GM23338 (cell line): Measurements from ENCODE around the gene HBB.

ENCODE experiments used
- CREB1 ChIP-seq: fragments of 250-450 bp; sonication (Bioruptor Pico); IDR thresholded peaks from 2 replicates; pipeline ENCODE4 v1.5.0; 2020; ENCODE audit warnings: low read depth, mild to moderate bottlenecking, moderate library complexity
- EZH2 ChIP-seq: fragments of 200-600 bp; sonication (generic); IDR thresholded peaks from one replicate; pipeline ENCODE4 v1.8.0; 2017; ENCODE audit warnings: antibody characterized with exemption, mild to moderate bottlenecking, low read depth; ENCODE audit not compliant: unreplicated experiment
- EZH2phosphoT487 ChIP-seq: fragments of 200-600 bp; sonication (generic); IDR thresholded peaks from one replicate; pipeline ENCODE4 v1.8.1; 2018; ENCODE audit warnings: antibody characterized with exemption; ENCODE audit not compliant: unreplicated experiment
- JUNB ChIP-seq: IDR thresholded peaks from one replicate; pipeline ENCODE4 v1.6.1; 2016; ENCODE audit warnings: antibody characterized with exemption; ENCODE audit not compliant: unreplicated experiment
- POLR2AphosphoS5 ChIP-seq: IDR thresholded peaks from 2 replicates; pipeline ENCODE4 v1.6.1; 2016; ENCODE audit warnings: antibody characterized with exemption, low read depth
- STAT1 ChIP-seq: IDR thresholded peaks from one replicate; pipeline ENCODE4 v1.6.1; 2016; ENCODE audit warnings: antibody characterized with exemption; ENCODE audit not compliant: unreplicated experiment
- ZNF114 ChIP-seq: fragments of 250-450 bp; sonication (Bioruptor Pico); IDR thresholded peaks from 2 replicates; pipeline ENCODE4 v1.5.0; 2020; ENCODE audit warnings: mild to moderate bottlenecking, moderate library complexity
- ZNF331 ChIP-seq: fragments of 250-450 bp; sonication (Bioruptor Pico); IDR thresholded peaks from 2 replicates; pipeline ENCODE4 v1.5.0; 2020; ENCODE audit warnings: low read depth, mild to moderate bottlenecking, moderate library complexity
- TF ChIP-seq, protein P1 (sequence below), 2 experiments: fragments of 200-600 bp in 1 of 2; sonication (generic) in 1 of 2; conservative IDR thresholded peaks; 2 replicates each; pipeline versions ENCODE4 v1.5.1 to v1.6.1; 2016 to 2017; ENCODE audit warnings: antibody characterized with exemption in 2 of 2, low read depth in 2 of 2, mild to moderate bottlenecking in 2 of 2, moderate library complexity in 1 of 2
- TF ChIP-seq, protein P2 (sequence below): IDR thresholded peaks from one replicate; pipeline ENCODE4 v1.6.1; 2018; ENCODE audit warnings: antibody characterized with exemption; ENCODE audit not compliant: unreplicated experiment
- TF ChIP-seq, protein P3 (sequence below): fragments of 250-450 bp; sonication (Bioruptor Pico); IDR thresholded peaks from 2 replicates; pipeline ENCODE4 v1.5.0; 2020; ENCODE audit warnings: mild to moderate bottlenecking, moderate library complexity

DNA sequence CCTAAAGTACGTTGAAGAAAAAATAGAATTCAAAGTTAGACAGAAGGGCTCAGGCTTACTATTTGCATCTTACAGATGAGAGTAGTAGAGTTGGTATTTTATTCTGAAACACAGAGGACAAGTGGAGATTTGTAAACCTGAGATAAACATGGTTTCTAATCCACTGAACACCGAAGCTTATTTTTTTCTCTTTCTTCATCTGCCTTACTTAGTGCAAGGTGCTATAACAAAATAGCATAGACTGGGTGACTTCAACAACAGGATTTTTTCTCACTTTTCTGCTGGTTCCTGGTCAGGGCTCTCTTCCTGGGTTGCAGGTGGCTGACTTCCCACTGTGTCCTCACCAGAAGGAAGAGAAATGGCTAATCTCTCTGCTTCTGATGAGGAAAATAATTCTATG is 24.9 kb upstream of the HBB start:
- no peak for TF ChIP-seq EZH2
- TF ChIP-seq, protein P1, sequence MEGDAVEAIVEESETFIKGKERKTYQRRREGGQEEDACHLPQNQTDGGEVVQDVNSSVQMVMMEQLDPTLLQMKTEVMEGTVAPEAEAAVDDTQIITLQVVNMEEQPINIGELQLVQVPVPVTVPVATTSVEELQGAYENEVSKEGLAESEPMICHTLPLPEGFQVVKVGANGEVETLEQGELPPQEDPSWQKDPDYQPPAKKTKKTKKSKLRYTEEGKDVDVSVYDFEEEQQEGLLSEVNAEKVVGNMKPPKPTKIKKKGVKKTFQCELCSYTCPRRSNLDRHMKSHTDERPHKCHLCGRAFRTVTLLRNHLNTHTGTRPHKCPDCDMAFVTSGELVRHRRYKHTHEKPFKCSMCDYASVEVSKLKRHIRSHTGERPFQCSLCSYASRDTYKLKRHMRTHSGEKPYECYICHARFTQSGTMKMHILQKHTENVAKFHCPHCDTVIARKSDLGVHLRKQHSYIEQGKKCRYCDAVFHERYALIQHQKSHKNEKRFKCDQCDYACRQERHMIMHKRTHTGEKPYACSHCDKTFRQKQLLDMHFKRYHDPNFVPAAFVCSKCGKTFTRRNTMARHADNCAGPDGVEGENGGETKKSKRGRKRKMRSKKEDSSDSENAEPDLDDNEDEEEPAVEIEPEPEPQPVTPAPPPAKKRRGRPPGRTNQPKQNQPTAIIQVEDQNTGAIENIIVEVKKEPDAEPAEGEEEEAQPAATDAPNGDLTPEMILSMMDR (conservative IDR thresholded peaks at IDR 0.05; ENCODE audit: low read depth in 2 of 2) = no peak
- TF ChIP-seq CREB1 (CRISPR knock-in tag) = no peak
- TF ChIP-seq POLR2AphosphoS5 = no peak
- TF ChIP-seq, protein P2, sequence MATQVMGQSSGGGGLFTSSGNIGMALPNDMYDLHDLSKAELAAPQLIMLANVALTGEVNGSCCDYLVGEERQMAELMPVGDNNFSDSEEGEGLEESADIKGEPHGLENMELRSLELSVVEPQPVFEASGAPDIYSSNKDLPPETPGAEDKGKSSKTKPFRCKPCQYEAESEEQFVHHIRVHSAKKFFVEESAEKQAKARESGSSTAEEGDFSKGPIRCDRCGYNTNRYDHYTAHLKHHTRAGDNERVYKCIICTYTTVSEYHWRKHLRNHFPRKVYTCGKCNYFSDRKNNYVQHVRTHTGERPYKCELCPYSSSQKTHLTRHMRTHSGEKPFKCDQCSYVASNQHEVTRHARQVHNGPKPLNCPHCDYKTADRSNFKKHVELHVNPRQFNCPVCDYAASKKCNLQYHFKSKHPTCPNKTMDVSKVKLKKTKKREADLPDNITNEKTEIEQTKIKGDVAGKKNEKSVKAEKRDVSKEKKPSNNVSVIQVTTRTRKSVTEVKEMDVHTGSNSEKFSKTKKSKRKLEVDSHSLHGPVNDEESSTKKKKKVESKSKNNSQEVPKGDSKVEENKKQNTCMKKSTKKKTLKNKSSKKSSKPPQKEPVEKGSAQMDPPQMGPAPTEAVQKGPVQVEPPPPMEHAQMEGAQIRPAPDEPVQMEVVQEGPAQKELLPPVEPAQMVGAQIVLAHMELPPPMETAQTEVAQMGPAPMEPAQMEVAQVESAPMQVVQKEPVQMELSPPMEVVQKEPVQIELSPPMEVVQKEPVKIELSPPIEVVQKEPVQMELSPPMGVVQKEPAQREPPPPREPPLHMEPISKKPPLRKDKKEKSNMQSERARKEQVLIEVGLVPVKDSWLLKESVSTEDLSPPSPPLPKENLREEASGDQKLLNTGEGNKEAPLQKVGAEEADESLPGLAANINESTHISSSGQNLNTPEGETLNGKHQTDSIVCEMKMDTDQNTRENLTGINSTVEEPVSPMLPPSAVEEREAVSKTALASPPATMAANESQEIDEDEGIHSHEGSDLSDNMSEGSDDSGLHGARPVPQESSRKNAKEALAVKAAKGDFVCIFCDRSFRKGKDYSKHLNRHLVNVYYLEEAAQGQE = no peak
- TF ChIP-seq EZH2phosphoT487 = no peak
- TF ChIP-seq, protein P3, sequence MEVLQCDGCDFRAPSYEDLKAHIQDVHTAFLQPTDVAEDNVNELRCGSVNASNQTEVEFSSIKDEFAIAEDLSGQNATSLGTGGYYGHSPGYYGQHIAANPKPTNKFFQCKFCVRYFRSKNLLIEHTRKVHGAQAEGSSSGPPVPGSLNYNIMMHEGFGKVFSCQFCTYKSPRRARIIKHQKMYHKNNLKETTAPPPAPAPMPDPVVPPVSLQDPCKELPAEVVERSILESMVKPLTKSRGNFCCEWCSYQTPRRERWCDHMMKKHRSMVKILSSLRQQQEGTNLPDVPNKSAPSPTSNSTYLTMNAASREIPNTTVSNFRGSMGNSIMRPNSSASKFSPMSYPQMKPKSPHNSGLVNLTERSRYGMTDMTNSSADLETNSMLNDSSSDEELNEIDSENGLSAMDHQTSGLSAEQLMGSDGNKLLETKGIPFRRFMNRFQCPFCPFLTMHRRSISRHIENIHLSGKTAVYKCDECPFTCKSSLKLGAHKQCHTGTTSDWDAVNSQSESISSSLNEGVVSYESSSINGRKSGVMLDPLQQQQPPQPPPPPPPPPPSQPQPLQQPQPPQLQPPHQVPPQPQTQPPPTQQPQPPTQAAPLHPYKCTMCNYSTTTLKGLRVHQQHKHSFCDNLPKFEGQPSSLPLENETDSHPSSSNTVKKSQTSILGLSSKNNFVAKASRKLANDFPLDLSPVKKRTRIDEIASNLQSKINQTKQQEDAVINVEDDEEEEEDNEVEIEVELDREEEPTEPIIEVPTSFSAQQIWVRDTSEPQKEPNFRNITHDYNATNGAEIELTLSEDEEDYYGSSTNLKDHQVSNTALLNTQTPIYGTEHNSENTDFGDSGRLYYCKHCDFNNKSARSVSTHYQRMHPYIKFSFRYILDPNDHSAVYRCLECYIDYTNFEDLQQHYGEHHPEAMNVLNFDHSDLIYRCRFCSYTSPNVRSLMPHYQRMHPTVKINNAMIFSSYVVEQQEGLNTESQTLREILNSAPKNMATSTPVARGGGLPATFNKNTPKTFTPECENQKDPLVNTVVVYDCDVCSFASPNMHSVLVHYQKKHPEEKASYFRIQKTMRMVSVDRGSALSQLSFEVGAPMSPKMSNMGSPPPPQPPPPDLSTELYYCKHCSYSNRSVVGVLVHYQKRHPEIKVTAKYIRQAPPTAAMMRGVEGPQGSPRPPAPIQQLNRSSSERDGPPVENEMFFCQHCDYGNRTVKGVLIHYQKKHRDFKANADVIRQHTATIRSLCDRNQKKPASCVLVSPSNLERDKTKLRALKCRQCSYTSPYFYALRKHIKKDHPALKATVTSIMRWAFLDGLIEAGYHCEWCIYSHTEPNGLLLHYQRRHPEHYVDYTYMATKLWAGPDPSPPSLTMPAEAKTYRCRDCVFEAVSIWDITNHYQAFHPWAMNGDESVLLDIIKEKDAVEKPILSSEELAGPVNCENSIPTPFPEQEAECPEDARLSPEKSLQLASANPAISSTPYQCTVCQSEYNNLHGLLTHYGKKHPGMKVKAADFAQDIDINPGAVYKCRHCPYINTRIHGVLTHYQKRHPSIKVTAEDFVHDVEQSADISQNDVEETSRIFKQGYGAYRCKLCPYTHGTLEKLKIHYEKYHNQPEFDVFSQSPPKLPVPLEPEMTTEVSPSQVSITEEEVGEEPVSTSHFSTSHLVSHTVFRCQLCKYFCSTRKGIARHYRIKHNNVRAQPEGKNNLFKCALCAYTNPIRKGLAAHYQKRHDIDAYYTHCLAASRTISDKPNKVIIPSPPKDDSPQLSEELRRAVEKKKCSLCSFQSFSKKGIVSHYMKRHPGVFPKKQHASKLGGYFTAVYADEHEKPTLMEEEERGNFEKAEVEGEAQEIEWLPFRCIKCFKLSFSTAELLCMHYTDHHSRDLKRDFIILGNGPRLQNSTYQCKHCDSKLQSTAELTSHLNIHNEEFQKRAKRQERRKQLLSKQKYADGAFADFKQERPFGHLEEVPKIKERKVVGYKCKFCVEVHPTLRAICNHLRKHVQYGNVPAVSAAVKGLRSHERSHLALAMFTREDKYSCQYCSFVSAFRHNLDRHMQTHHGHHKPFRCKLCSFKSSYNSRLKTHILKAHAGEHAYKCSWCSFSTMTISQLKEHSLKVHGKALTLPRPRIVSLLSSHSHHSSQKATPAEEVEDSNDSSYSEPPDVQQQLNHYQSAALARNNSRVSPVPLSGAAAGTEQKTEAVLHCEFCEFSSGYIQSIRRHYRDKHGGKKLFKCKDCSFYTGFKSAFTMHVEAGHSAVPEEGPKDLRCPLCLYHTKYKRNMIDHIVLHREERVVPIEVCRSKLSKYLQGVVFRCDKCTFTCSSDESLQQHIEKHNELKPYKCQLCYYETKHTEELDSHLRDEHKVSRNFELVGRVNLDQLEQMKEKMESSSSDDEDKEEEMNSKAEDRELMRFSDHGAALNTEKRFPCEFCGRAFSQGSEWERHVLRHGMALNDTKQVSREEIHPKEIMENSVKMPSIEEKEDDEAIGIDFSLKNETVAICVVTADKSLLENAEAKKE (CRISPR knock-in tag) = no peak
- TF ChIP-seq ZNF331 (CRISPR knock-in tag) = no peak
- no peak for TF ChIP-seq ZNF114 (CRISPR knock-in tag)
- TF ChIP-seq JUNB = no peak
- no peak for TF ChIP-seq STAT1
